GM12801 (cell line): ENCODE data around the gene TAOK3.

ENCODE experiments used
- TF ChIP-seq, protein P1 (sequence below): IDR thresholded peaks from one replicate; pipeline ENCODE4 v1.5.1; 2011; ENCODE audit warnings: control low read depth; ENCODE audit not compliant: insufficient read length; ENCODE audit errors: extremely low read depth

Gene TAOK3

DNA sequence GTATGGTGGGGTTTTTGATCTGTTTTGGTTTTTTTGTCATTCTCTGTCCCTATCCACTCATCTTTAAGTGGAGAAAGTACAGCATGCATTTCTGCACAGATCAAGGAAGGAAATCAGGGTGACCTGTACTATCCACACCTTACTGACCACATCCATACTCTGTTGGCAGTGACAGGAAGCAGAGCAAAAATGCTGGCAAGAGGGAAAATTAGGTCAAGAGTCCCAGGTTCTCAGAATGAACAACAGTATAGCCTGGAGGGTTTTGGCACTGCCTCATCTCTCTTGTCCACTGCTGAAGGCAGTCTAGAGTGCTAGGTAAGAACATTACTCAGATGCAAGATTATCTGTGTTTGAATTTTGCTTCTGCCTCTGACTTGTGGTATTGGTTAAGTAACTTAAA lies 70.7 kb downstream of the TAOK3 start:
- TF ChIP-seq, protein P1, sequence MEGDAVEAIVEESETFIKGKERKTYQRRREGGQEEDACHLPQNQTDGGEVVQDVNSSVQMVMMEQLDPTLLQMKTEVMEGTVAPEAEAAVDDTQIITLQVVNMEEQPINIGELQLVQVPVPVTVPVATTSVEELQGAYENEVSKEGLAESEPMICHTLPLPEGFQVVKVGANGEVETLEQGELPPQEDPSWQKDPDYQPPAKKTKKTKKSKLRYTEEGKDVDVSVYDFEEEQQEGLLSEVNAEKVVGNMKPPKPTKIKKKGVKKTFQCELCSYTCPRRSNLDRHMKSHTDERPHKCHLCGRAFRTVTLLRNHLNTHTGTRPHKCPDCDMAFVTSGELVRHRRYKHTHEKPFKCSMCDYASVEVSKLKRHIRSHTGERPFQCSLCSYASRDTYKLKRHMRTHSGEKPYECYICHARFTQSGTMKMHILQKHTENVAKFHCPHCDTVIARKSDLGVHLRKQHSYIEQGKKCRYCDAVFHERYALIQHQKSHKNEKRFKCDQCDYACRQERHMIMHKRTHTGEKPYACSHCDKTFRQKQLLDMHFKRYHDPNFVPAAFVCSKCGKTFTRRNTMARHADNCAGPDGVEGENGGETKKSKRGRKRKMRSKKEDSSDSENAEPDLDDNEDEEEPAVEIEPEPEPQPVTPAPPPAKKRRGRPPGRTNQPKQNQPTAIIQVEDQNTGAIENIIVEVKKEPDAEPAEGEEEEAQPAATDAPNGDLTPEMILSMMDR, result no peak

DNA sequence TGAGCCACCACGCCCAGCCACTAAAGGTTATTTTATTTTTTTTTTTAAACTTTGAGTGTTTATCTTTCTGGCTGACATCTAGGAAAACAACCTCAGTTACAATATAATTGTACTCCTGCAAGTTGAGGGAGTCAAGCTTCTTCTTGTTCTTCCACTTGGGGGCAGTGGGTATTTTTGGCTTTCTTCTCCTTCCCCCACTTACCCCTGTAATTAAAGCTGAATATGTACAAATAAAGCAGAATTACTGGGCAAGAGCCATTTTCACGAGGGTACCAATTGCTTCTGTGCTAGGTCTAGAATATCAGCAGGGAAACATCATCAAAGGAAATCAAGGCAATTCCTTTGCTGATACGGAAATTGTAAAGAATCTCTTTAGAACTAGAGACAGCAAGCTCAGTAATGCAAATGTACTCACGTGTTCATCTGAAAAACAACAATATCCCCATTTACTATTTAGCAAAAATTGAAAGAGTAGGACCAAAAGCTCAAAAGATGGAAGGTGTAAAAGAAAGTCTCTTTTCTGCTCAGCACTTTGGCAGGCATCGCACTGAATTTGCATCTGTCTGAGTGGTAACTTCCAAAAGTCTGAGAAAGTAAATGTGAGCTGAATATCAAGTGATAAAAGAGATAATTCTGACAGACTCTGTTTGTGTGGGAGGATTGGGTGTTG lies 72.8 kb downstream of the TAOK3 start:
- TF ChIP-seq, protein P1, result no peak

GRCh38 chr12:118297284-118297683 lies 75.4 kb downstream of the TAOK3 start:
- TF ChIP-seq, protein P1, result no peak

DNA sequence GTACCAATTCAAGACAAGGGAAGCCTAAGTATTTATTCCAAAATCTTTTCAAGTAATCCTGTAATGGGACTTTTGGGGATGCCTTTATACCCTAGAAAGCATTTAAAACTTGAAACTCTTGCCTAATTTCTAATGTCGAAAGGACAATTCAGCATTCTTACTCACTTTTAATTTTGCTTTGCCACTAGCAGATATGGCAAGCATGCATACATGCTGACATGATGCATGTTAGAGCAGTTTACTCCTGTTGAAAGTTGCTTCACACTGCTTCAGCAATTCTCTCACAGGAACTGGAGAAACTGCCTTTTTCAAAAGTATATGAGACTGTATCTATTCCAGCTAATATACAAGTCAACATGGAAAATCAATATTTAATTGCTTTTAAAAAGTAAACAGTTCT lies 79.9 kb downstream of the TAOK3 start:
- TF ChIP-seq, protein P1, result no peak

- TF ChIP-seq, protein P1, result no peak
Observed at GRCh38 chr12:118290130-118290529, 82.6 kb downstream of the TAOK3 start.

DNA sequence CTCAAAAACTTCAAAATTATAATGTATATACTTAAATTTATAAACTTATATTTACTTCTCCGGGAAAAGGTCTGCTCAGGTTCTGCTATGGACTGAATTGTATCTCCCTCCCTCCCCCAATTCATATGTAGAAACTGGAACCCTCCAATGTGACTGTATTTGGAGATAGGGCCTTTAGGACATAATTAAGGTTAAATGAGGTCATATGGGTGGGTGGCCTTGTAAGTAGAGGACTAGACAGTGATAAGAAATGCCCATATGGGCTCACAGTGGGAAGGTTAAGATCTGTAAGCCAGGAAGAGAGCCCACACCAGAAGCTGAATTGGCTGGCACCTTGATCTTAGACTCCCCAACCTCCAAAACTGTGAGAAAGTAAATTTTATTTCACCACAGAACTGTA lies 84.5 kb downstream of the TAOK3 start:
- TF ChIP-seq, protein P1, result no peak

GRCh38 chr12:118287728-118288127 lies 85.0 kb downstream of the TAOK3 start:
- TF ChIP-seq, protein P1, result no peak
